ENCODE data around the gene ABCC3.

ABCC3 gene

GRCh38 chr17:50645748-50646682, 11.3 kb downstream of the ABCC3 start:
- no peak for DNase-seq

DNA sequence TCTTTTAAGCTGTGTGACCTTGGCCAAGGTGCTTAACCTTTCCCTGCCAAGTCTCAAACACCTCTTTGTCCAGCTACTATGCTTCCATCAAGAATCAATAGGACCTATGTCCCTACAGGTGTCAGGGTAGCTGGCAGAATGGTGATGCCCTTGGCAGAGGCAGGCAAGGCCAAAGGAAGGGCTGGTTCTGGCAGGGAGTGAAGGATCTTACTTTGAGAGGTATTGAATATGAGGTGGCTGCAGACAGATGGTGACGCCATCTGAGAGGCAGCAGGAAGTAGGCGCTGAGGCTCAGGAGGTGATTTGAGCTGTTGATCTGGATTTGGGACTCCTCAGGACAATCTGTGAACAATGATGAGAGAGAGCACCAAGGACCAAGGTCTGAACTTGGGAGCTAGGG, 12.5 kb downstream of the ABCC3 start:
- DNase-seq: no peak

DNA sequence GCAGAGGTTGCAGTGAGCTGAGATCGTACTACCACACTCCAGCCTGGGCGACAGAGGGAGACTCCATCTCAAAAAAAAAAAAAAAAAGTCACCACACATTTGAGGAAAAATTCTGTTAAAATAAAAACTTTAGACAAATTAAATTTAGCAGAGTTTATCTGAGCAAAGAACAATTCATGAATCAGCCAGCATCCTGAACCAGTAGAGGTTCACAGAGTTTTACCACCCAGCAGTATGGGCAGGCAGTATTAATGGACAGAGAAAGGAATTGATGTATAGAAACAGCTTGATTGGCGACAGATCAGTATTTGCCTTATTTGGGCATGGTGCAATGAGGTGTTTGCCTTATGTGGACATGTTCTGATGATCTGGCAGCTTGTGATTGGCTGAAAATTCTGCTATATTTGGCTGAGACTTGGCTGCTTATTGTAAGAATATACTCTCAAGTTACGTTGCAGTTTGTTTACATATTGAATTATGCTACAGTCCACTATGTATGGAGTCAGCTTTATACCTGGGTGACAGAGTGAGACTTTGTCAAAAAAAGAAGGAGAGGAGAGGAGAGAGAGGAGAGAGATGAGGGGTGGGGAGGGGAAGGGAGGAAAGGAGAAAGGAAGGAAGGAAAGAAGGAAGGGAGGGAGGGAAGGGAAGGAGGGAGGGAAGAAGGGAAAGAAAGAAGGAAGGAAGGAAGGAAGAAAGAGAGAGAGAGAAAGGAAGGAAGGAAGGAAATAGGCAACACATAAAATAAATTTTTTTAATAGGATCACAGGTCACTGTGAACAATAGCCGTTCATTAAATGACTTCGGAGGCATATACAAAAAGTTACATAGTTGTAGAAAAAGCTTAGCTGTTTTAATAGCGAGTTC, 14.6 kb downstream of the ABCC3 start:
- DNase-seq: no peak

GRCh38 chr17:50651661-50652060, 17.0 kb downstream of the ABCC3 start:
- no peak for DNase-seq

GRCh38 chr17:50653738-50654137, 19.1 kb downstream of the ABCC3 start:
- DNase-seq: no peak

GRCh38 chr17:50656509-50656908, 21.8 kb downstream of the ABCC3 start:
- DNase-seq: no peak

- no peak for DNase-seq
Measured at GRCh38 chr17:50657054-50657453, 22.4 kb downstream of the ABCC3 start.

- no peak for DNase-seq
Measured at GRCh38 chr17:50657627-50658026, 22.9 kb downstream of the ABCC3 start.

DNA sequence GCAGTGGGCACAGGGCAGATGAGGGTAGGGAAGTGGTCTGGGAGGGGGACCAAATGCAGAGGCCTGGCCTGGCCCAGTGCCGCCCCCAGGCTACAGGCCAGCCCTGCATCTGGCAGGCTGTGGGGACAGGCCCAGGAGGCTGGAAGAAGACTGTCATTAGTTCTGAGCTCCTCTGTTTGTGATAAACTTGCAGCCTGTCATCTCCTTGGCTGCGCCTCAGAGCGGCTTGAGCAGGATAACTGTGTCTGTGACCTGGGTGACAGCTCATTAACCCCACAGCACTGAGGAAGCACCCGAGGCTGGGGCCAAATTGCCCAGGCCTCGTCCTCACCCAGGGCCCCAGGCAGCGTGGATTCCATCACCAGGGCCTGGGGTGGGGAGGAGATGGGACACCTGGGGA, 23.9 kb downstream of the ABCC3 start:
- DNase-seq: no peak

GRCh38 chr17:50659179-50659578, 24.5 kb downstream of the ABCC3 start:
- DNase-seq: no peak

DNA sequence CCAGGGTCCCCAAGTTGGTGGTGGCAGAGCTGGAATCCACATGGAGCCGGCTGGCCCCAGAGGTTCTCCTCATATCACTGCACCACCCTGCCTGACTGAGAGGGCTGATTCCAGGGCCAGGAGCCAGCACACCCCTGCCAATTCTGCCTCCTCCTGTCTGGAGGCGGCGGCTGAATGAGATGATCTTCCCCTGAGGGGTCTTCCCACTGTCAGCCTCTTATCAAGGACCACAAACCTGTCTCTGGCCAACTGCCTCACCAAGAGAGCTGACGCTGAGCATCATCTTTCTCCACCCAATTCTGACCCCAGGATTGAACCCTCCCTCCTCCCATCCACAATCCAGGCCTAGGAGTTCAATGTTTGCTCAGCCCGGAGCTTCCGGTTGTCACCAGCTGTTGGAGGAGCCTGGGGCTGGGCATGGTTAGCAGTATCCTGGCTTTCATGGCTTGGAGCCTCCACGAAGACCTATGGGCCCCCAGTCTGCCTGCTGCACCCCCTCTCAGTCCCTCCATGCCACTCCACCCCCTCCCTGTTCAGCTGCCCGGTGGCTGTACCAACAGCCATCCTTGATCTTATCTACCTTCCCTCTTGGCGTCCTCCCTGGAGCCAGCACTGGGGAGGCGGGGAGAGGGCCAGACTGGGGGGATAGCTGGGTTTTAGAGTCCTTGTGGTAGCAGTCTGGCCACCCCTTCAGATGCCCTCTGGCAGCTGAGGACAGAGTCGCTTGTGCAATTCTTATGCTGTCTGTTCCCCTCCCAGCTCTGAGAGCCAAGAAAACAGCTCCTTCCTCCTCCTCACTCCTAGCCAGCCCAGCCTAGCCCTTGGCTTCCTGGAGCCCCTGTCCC, 25.6 kb downstream of the ABCC3 start:
- DNase-seq: peak; percentile 19

- no peak for DNase-seq
Measured at GRCh38 chr17:50660887-50661345, 26.2 kb downstream of the ABCC3 start.

- no peak for DNase-seq
Measured at GRCh38 chr17:50661348-50661747, 26.7 kb downstream of the ABCC3 start.

GRCh38 chr17:50661795-50662391, 27.2 kb downstream of the ABCC3 start:
- peak; percentile 92 for DNase-seq

GRCh38 chr17:50662632-50663225, 28.0 kb downstream of the ABCC3 start:
- DNase-seq: no peak

DNA sequence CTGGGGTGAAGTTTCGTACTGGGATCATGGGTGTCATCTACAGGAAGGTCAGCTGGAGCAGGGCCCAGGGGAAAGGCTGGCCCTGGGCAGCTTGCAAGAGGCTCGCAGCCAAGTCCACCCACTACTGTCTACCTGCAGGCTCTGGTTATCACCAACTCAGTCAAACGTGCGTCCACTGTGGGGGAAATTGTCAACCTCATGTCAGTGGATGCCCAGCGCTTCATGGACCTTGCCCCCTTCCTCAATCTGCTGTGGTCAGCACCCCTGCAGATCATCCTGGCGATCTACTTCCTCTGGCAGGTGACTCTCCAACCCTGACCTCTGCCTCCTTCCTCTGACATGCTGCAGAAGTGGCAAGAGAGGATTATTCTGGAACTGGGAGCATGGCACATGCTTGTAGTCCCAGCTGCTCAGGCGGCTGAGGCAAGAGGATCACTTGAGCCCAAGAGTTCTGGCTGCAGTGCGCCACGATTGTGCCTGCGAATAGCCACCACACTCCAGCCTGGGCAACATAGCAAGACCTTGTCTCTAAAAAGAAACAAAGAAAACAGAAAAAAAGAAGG, 29.2 kb downstream of the ABCC3 start:
- no peak for DNase-seq

GRCh38 chr17:50664788-50665458, 30.2 kb downstream of the ABCC3 start:
- no peak for DNase-seq

GRCh38 chr17:50665838-50666237, 31.2 kb downstream of the ABCC3 start:
- DNase-seq: no peak

- no peak for DNase-seq
Measured at GRCh38 chr17:50666316-50666715, 31.6 kb downstream of the ABCC3 start.

DNA sequence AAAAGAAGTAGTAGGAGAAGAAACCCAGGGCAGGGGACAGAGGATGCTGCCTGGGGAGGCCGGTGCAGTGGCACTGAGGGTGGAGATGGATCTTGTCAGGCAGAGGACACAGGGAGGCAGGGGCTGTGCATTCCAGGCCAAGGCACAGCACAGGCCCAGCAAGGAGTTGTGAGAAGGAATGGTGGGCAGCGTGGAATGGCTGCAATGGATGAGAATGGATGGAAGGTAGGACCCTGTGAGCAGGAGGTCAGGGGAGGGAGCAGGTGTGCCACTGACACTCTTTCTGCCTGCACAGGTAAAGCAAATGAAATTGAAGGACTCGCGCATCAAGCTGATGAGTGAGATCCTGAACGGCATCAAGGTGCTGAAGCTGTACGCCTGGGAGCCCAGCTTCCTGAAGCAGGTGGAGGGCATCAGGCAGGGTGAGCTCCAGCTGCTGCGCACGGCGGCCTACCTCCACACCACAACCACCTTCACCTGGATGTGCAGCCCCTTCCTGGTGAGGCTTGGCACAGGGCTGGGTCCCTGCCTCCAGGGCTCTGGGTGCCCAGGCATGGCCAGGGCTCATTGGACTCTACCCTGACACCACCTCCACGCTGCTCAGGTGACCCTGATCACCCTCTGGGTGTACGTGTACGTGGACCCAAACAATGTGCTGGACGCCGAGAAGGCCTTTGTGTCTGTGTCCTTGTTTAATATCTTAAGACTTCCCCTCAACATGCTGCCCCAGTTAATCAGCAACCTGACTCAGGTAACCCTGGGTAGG, 32.8 kb downstream of the ABCC3 start:
- no peak for DNase-seq
